Stomach (tissue), 9 donors: ENCODE measurements around the gene PLCH1. TPM values are rescaled to one million over a fixed set of nuclear protein-coding genes. Genes with fewer than 3 reads are reported as not detected.

Experiments used
- DNase-seq, 2 donors: peaks; one replicate each; pipeline versions ENCODE4 v3.0.0 to v3.0.0-alpha.2; 2013 to 2019
- H3K27ac ChIP-seq, 5 donors: fragments of 200-600 bp in 4 of 5; sonication (generic) in 4 of 5; one replicate each; pipeline ENCODE4 v1.5.1; 2013 to 2019; ENCODE audit warnings: mild to moderate bottlenecking in 1 of 5, moderate library complexity in 1 of 5
- H3K27me3 ChIP-seq, 3 donors: fragments of 200-600 bp; sonication (generic); one replicate each; pipeline ENCODE4 v1.5.1; 2017 to 2019; ENCODE audit warnings: mixed run types in 1 of 3
- H3K36me3 ChIP-seq, 4 donors: fragments of 200-600 bp; sonication (generic); 1 replicate in 3 of 4; 2 replicates in 1 of 4; pipeline ENCODE4 v1.5.1; 2016 to 2019
- H3K4me1 ChIP-seq, 4 donors: fragments of 200-600 bp; sonication (generic); one replicate each; pipeline ENCODE4 v1.5.1; 2016 to 2019
- H3K4me3 ChIP-seq, 4 donors: fragments of 200-600 bp; sonication (generic) in 3 of 4; one replicate each; pipeline ENCODE4 v1.5.1; 2016 to 2019; ENCODE audit warnings: mild to moderate bottlenecking in 1 of 4
- H3K9me3 ChIP-seq, 4 donors: fragments of 200-600 bp; sonication (generic); one replicate each; pipeline ENCODE4 v1.5.1; 2016 to 2019
- EP300 ChIP-seq: sonication (generic); formaldehyde crosslinking; IDR thresholded peaks from one replicate; pipeline ENCODE4 v1.6.1; 2017; ENCODE audit warnings: antibody characterized with exemption
- POLR2A ChIP-seq, 4 donors: fragments of 450-650 bp; IDR thresholded peaks; one replicate each; pipeline ENCODE4 v1.6.1; 2016; ENCODE audit warnings: antibody characterized with exemption in 4 of 4, control low read depth in 2 of 4, mild to moderate bottlenecking in 1 of 4, moderate library complexity in 1 of 4
- POLR2AphosphoS5 ChIP-seq, 3 donors: sonication (generic); formaldehyde crosslinking; IDR thresholded peaks; one replicate each; pipeline ENCODE4 v1.6.1; 2016; ENCODE audit warnings: antibody characterized with exemption in 3 of 3
- WGBS, 5 donors: extraction: QIAGEN DNeasy Blood & Tissue Kit in 3 of 5; methylation state at CpG; one replicate each; pipeline versions ENCODE4 v1.1.5 to v1.1.7; 2013 to 2018; 5-methylcytosine and 5-hydroxymethylcytosine counted together
- intact Hi-C: fragments of 100-400 bp; cut with DNase I; formaldehyde crosslinking; loops from one replicate; pipeline ENCODE4 v1.15.1; 2023; ENCODE audit warnings: low total_unique reads
- polyA plus RNA-seq, 3 donors: library from polyadenylated mRNA; stranded (reverse); fragments of 200-250 nt; gene quantifications; one replicate each; pipeline ENCODE4 v1.2.3, GENCODE V29; 2013
- total RNA-seq, 5 donors: library from RNA; depleted of rRNA; stranded (reverse); fragments of >200 nt; gene quantifications; one replicate each; pipeline versions ENCODE4 v1.1.0 to v1.2.3, GENCODE V29; 2014 to 2016
- TF ChIP-seq, protein P1 (sequence below), 7 experiments: fragments of 450-650 bp in 4 of 7; fragments of 200-600 bp in 3 of 7; sonication (generic) in 3 of 7; IDR thresholded peaks; one replicate each; pipeline ENCODE4 v1.5.1; 2016 to 2019; ENCODE audit warnings: antibody characterized with exemption in 7 of 7, control low read depth in 2 of 7, mild to moderate bottlenecking in 1 of 7
- donor health status: healthy with polysubstance abuse.
- donor health status: Bipolar disorder and iron deficiency.
- donor health status: healthy.

PLCH1 gene
- total and polyA plus RNA-seq, 8 donors = 0.75 to 18.8 (median 3.3) TPM

DNA sequence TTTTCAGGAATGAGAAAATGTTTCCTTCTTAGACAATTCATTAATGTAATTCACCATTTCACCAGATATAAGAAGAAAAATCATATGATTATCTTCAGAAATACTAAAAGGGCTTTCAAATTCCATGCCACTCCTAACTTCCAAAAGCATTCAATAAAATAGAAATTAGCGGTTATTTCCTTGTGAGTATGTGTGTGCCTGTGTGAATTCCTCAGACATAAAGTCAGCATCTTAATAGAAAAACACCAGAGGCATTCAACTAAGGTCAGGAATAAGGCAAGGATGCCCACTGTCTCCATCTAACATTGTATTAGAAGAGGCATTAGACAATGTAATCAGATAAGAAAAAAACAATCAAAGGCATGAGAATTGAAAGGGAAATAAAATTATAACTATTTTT, 88.4 kb downstream of the PLCH1 start:
- Histone ChIP-seq H3K36me3 (no peaks in the 10 kb centered on the region), H3K4me3 (no peak overlapping the region), H3K9me3 (no peaks in the 10 kb centered on the region), H3K4me1 (peaks cover 11 to 22% (median 18%) of the 10 kb centered on the region in 4 donors), H3K27me3 (no peaks in the 10 kb centered on the region), H3K27ac (no peak overlapping the region)
- DNase-seq = no peak
- TF ChIP-seq POLR2A (IDR thresholded peaks at IDR 0.05) = no peak
- TF ChIP-seq EP300 = no peak
- TF ChIP-seq POLR2AphosphoS5 (IDR thresholded peaks at IDR 0.05) = no peak
- TF ChIP-seq, protein P1, sequence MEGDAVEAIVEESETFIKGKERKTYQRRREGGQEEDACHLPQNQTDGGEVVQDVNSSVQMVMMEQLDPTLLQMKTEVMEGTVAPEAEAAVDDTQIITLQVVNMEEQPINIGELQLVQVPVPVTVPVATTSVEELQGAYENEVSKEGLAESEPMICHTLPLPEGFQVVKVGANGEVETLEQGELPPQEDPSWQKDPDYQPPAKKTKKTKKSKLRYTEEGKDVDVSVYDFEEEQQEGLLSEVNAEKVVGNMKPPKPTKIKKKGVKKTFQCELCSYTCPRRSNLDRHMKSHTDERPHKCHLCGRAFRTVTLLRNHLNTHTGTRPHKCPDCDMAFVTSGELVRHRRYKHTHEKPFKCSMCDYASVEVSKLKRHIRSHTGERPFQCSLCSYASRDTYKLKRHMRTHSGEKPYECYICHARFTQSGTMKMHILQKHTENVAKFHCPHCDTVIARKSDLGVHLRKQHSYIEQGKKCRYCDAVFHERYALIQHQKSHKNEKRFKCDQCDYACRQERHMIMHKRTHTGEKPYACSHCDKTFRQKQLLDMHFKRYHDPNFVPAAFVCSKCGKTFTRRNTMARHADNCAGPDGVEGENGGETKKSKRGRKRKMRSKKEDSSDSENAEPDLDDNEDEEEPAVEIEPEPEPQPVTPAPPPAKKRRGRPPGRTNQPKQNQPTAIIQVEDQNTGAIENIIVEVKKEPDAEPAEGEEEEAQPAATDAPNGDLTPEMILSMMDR (IDR thresholded peaks at IDR 0.05) = no peak
- intact Hi-C loops = no loop called here
- 84 to 99% (median 96%) methylated on average over 1 of the region's 1 CpG for WGBS, 5 donors

DNA sequence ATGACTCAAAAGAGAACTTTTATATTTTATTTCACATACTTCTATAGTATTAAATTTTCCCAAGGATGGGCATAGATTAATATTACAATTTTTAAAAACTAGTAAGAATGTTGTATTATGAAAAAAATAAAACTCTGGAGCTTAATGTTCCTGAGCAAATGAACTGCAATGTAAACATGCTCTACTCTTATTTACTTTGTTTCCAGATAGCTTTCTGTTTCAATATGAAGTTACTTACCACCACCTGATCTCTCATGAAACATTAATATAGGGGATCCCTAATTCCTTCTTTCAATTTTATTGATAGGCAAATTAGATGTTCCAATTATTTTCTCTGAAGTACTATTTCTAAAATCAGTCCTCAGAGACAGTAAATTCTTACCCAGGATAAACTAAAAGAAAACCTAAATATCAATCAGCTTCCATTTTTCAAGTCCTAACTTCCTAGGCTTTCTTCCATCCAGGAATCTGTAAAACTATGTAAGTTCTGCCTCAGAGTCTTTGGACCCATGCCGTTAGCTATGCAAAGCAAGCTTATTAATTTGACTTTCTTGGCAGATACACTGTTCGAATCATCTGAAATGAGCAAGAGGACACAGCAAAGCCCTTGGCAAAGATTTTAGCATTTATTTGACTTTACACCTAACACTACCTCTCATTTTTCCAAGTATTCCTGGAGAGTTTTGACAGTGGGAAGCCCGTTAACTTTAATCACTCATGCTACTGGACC, 93.2 kb downstream of the PLCH1 start:
- Histone ChIP-seq H3K4me3 (no peak overlapping the region), H3K27ac (peak overlapping the region in 3 of 5 donors; percentile 44 to 80 (median 59)), H3K27me3 (no peaks in the 10 kb centered on the region), H3K36me3 (no peaks in the 10 kb centered on the region), H3K9me3 (no peaks in the 10 kb centered on the region), H3K4me1 (peaks cover 6 to 39% (median 21%) of the 10 kb centered on the region in 4 donors)
- WGBS, 5 donors = 24 to 33% (median 30%) methylated on average over 3 of the region's 3 CpGs
- peak in 1 of 2 donors; percentile 35 for DNase-seq
- intact Hi-C loops = no loop called here
- TF ChIP-seq POLR2AphosphoS5 (IDR thresholded peaks at IDR 0.05) = no peak
- TF ChIP-seq, protein P1 (IDR thresholded peaks at IDR 0.05) = no peak
- TF ChIP-seq POLR2A (IDR thresholded peaks at IDR 0.05) = no peak
- no peak for TF ChIP-seq EP300

DNA sequence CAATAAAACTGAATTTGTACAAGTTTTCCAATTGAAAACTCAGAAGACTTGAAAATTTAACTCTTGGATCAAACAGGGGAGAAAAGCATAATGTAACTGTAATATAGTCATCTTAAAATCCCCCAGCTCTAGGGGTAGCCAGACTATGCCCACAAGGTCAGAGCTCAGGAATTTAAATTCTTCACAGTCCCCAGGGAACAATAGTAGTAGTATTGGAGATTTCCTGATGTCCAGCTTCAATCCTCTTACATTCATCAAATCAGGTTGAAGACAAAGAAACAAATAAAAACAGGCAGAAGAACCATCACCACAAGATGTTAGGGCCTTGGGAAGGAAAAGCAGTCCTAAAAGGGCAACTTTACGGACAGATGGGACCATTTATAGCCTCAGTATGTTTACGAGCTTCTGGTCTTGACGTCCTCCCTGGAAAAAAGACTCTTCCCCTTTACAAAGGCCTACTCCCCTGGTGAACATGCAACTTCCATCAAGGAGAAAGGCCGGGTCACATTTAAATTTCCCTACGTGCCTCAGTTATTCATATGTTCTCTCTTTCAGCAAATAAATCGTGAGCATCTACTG, 96.8 kb downstream of the PLCH1 start:
- 78 to 89% (median 88%) methylated on average over 6 of the region's 6 CpGs for WGBS, 5 donors
- Histone ChIP-seq H3K4me3 (no peak overlapping the region), H3K27ac (no peak overlapping the region), H3K27me3 (no peaks in the 10 kb centered on the region), H3K4me1 (peaks cover 6 to 39% (median 28%) of the 10 kb centered on the region in 4 donors), H3K36me3 (no peaks in the 10 kb centered on the region), H3K9me3 (no peaks in the 10 kb centered on the region)
- intact Hi-C loops = no loop called here
- no peak for DNase-seq
- TF ChIP-seq POLR2A (IDR thresholded peaks at IDR 0.05) = no peak
- no peak for TF ChIP-seq EP300
- TF ChIP-seq, protein P1 (IDR thresholded peaks at IDR 0.05) = no peak
- no peak for TF ChIP-seq POLR2AphosphoS5 (IDR thresholded peaks at IDR 0.05)

DNA sequence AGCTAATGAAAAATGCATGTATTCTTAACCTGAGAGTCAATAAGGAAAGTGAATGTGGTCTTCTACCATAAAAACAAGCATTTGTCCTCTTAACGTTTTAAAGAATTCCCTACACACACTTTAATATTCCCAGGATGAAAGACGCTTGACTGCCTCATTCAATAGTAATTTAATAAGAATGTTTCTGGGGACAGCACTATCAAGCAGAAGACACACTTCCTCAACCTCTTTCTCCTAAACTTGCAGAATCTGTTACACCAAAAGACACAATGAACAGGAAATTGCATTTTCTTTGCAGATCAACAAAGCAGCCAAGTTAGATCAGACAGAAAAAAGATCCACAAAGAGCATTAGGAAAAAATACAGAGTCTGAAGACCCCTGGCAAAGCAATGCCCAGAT, 97.7 kb downstream of the PLCH1 start:
- no peak for DNase-seq
- no peaks in the 10 kb centered on the region for H3K9me3 ChIP-seq
- H3K27ac ChIP-seq = peak overlapping the region in 4 of 5 donors; percentile 54 to 78 (median 63)
- peaks cover 5 to 35% (median 24%) of the 10 kb centered on the region in 4 donors for H3K4me1 ChIP-seq
- no peaks in the 10 kb centered on the region for H3K36me3 ChIP-seq
- H3K27me3 ChIP-seq = no peaks in the 10 kb centered on the region
- TF ChIP-seq, protein P1 (IDR thresholded peaks at IDR 0.05) = no peak
- TF ChIP-seq EP300 = no peak
- H3K4me3 ChIP-seq = no peak overlapping the region
- 17 to 44% (median 23%) methylated on average over 2 of the region's 2 CpGs for WGBS, 5 donors
- intact Hi-C loops = no loop called here
